ENCODE data around the gene EXTL1.

The EXTL1 gene

GRCh38 chr1:26016258-26016952 lies 5.2 kb upstream of the EXTL1 start:
- Histone ChIP-seq H3K4me3 (ENCODE audit: low read depth in 1 of 2, low read length in 1 of 2) (no peak overlapping the region), H3K4me1 (ENCODE audit: control insufficient read depth in 1 of 2, insufficient read depth in 1 of 2, low read depth in 1 of 2, low read length in 1 of 2) (peaks cover 35 to 36% of the 10 kb centered on the region in 2 experiments)
- no peak for TF ChIP-seq CTCF (IDR thresholded peaks at IDR 0.05)

GRCh38 chr1:26016953-26017545 lies 4.5 kb upstream of the EXTL1 start:
- H3K27ac ChIP-seq = peak overlapping the region; percentile 55
- H3K9me3 ChIP-seq = no peaks in the 10 kb centered on the region
- H3K4me1 ChIP-seq (ENCODE audit: control insufficient read depth in 1 of 2, insufficient read depth in 1 of 2, low read depth in 1 of 2, low read length in 1 of 2) = peaks cover 35 to 36% of the 10 kb centered on the region in 2 experiments
- TF ChIP-seq CTCF (IDR thresholded peaks at IDR 0.05) = no peak
- no peak overlapping the region for H3K4me3 ChIP-seq (ENCODE audit: low read depth in 1 of 2, low read length in 1 of 2)
- no peaks in the 10 kb centered on the region for H3K36me3 ChIP-seq
- H3K27me3 ChIP-seq = peaks cover 3% of the 10 kb centered on the region

More at GRCh38 chr1:26016258-26016952, 5.2 kb upstream of the EXTL1 start:
- Histone ChIP-seq H3K9me3 (no peaks in the 10 kb centered on the region), H3K36me3 (no peaks in the 10 kb centered on the region), H3K27me3 (no peaks in the 10 kb centered on the region), H3K27ac (peak overlapping the region; percentile 55)

- no peak overlapping the region for H3K27ac ChIP-seq
Observed at GRCh38 chr1:26017606-26018005, 4.0 kb upstream of the EXTL1 start.

GRCh38 chr1:26019641-26020315 lies 1.8 kb upstream of the EXTL1 start:
- no peak for TF ChIP-seq CTCF (IDR thresholded peaks at IDR 0.05)
- Histone ChIP-seq H3K27ac (no peak overlapping the region), H3K4me3 (ENCODE audit: low read depth in 1 of 2, low read length in 1 of 2) (no peak overlapping the region), H3K4me1 (ENCODE audit: control insufficient read depth in 1 of 2, insufficient read depth in 1 of 2, low read depth in 1 of 2, low read length in 1 of 2) (peaks cover 27% of the 10 kb centered on the region in 2 experiments), H3K9me3 (no peaks in the 10 kb centered on the region), H3K36me3 (no peaks in the 10 kb centered on the region), H3K27me3 (peaks cover 3% of the 10 kb centered on the region)

More at GRCh38 chr1:26017606-26018005, 4.0 kb upstream of the EXTL1 start:
- Histone ChIP-seq H3K9me3 (no peaks in the 10 kb centered on the region), H3K4me1 (ENCODE audit: control insufficient read depth in 1 of 2, insufficient read depth in 1 of 2, low read depth in 1 of 2, low read length in 1 of 2) (peaks cover 32 to 33% of the 10 kb centered on the region in 2 experiments), H3K27me3 (peaks cover 3% of the 10 kb centered on the region), H3K4me3 (ENCODE audit: low read depth in 1 of 2, low read length in 1 of 2) (no peak overlapping the region), H3K36me3 (no peaks in the 10 kb centered on the region)
- no peak for TF ChIP-seq CTCF (IDR thresholded peaks at IDR 0.05)

GRCh38 chr1:26020330-26020768 lies 1.2 kb upstream of the EXTL1 start:
- no peak overlapping the region for H3K27ac ChIP-seq
- no peaks in the 10 kb centered on the region for H3K36me3 ChIP-seq
- no peaks in the 10 kb centered on the region for H3K9me3 ChIP-seq
- no peak for TF ChIP-seq CTCF (IDR thresholded peaks at IDR 0.05)
- no peak overlapping the region for H3K4me3 ChIP-seq (ENCODE audit: low read depth in 1 of 2, low read length in 1 of 2)
- H3K27me3 ChIP-seq = peaks cover 3% of the 10 kb centered on the region
- peaks cover 21% of the 10 kb centered on the region in 2 experiments for H3K4me1 ChIP-seq (ENCODE audit: control insufficient read depth in 1 of 2, insufficient read depth in 1 of 2, low read depth in 1 of 2, low read length in 1 of 2)
